Gastroesophageal sphincter (tissue), 3 donors: Measurements from ENCODE around the gene MYLK4.

Experiments used
- CTCF ChIP-seq, 4 experiments: fragments of 200-600 bp in 2 of 4; fragments of 450-650 bp in 2 of 4; sonication (generic) in 1 of 4; IDR thresholded peaks; one replicate each; pipeline ENCODE4 v1.5.1; 2017 to 2019; ENCODE audit warnings: antibody characterized with exemption in 4 of 4, mild to moderate bottlenecking in 2 of 4, moderate library complexity in 2 of 4
- POLR2AphosphoS5 ChIP-seq: sonication (generic); formaldehyde crosslinking; IDR thresholded peaks from one replicate; pipeline ENCODE4 v1.6.1; 2017; ENCODE audit warnings: antibody characterized with exemption

- TF ChIP-seq CTCF (IDR thresholded peaks at IDR 0.05) (no peak), POLR2AphosphoS5 (no peak)
These were observed 37.1 kb downstream of the MYLK4 start for GRCh38 chr6:2713473-2714110.
